ENCODE results near the gene DCAF8. TPM values are rescaled to one million over a fixed set of nuclear protein-coding genes. Genes with fewer than 3 reads are reported as not detected.

Gene DCAF8
- total and polyA plus RNA-seq, 3 donors from 2014 or later, result 127 to 240 (median 233) TPM

DNA sequence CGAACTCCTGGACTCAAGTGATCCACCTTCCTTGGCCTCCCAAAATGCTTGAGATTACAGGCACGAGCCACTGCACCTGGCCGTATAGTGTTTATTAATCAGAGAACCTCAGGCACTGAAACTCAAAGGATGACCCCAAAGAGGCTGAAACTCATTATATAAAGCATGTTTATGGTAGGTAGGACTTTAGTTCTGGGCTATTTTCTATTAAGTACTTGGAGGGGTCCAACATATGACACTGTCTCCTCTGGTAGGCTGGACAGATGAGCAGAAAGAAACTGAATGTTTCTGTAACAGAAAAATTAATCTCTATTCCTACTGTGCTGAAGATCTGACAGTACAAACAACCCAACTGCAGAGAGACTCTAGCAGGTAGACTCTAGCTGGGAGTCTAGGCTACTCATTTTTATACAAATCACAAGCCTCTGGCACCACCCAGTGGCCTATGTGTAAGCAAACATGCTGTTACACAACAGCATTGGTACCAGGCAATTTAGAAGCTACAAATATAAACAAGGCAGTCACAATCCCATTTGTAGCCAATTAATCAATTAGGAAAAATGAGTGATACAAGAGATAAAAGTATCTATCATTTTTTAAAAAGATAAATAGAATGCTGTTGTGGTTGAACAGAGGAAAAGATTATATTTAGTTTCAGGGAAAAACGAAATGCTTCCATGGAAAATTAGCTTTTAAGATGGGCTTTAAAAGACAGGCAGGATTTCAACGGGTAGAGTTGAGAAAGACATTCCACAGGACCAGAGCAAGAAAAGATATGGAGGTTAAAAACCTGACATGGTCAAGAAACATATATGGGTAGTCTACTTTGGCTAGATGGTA lies 10.4 kb downstream of the DCAF8 start:
- no peaks in the 10 kb centered on the region for H3K9me3 ChIP-seq
- 69 to 73% methylated on average over 5 of the region's 5 CpGs for WGBS, 2 donors
- peaks cover 12% of the 10 kb centered on the region for H3K4me1 ChIP-seq

DNA sequence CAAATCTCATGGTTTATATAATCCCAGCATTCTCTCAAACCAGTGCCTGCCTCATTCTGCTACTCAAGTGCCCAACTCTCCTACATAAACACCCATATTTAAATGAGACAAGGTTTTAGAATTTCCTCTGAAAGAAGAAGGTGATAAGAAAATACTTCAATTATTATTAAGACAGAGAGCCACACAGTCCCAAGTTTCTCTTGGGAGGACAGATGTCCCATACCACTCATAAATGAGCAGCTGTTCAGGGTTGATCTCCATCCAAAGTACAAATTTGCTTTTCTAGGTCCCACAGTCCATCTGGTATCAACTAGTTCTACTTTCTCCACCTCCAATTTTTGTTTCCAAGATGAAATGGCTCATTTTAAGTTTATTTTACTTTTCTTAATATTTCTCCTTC lies 11.3 kb downstream of the DCAF8 start:
- no peak for DNase-seq
- Histone ChIP-seq H3K4me1 (peaks cover 8% of the 10 kb centered on the region), H3K4me3 (no peak overlapping the region), H3K9me3 (no peaks in the 10 kb centered on the region), H3K27me3 (no peaks in the 10 kb centered on the region), H3K27ac (peak overlapping the region in 1 of 2 donors; percentile 3), H3K36me3 (ENCODE audit: low read depth, missing control alignments) (no peaks in the 10 kb centered on the region)
- intact Hi-C loops (cut with DNase I; ENCODE audit: low total_unique reads), result loop anchor here (5.0 kb wide), 1 partner anchor 149 kb away; no protein-coding TSS in a partner anchor
- TF ChIP-seq POLR2A (IDR thresholded peaks at IDR 0.05), result no peak
- TF ChIP-seq, protein P1, sequence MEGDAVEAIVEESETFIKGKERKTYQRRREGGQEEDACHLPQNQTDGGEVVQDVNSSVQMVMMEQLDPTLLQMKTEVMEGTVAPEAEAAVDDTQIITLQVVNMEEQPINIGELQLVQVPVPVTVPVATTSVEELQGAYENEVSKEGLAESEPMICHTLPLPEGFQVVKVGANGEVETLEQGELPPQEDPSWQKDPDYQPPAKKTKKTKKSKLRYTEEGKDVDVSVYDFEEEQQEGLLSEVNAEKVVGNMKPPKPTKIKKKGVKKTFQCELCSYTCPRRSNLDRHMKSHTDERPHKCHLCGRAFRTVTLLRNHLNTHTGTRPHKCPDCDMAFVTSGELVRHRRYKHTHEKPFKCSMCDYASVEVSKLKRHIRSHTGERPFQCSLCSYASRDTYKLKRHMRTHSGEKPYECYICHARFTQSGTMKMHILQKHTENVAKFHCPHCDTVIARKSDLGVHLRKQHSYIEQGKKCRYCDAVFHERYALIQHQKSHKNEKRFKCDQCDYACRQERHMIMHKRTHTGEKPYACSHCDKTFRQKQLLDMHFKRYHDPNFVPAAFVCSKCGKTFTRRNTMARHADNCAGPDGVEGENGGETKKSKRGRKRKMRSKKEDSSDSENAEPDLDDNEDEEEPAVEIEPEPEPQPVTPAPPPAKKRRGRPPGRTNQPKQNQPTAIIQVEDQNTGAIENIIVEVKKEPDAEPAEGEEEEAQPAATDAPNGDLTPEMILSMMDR (IDR thresholded peaks at IDR 0.05), result no peak

More for the DNA sequence above, 10.4 kb downstream of the DCAF8 start:
- TF ChIP-seq, protein P1 (IDR thresholded peaks at IDR 0.05), result peak; percentile 58 to 84 (median 77)
- no peak for TF ChIP-seq POLR2A (IDR thresholded peaks at IDR 0.05)
- no peaks in the 10 kb centered on the region for H3K27me3 ChIP-seq
- no peaks in the 10 kb centered on the region for H3K36me3 ChIP-seq (ENCODE audit: low read depth, missing control alignments)
- H3K27ac ChIP-seq, result peak overlapping the region in 1 of 2 donors; percentile 3
- H3K4me3 ChIP-seq, result no peak overlapping the region
- DNase-seq, result peak; percentile 83
- intact Hi-C loops (cut with DNase I; ENCODE audit: low total_unique reads), result loop anchor here (5.0 kb wide), 1 partner anchor 150 kb away; no protein-coding TSS in a partner anchor

DNA sequence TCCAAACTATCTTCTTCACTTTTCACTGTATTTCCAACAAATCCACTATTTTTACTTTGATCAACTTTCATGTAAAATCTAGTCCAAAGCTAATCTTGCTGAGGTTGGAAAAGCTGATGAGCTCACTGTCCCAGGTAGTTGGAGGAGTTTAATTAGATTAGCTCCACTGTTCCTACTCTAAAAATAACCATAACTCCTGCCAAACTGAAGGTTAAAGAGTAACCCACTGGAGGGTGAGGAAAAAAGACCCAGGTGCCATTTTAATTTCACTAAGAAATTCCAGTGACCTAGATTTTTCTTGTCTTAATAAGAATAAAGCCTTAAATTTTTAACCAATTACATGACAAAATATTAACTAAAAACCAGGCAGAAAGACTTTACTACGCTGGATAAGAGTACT lies 15.3 kb downstream of the DCAF8 start:
- H3K36me3 ChIP-seq (ENCODE audit: low read depth, missing control alignments), result no peaks in the 10 kb centered on the region

DNA sequence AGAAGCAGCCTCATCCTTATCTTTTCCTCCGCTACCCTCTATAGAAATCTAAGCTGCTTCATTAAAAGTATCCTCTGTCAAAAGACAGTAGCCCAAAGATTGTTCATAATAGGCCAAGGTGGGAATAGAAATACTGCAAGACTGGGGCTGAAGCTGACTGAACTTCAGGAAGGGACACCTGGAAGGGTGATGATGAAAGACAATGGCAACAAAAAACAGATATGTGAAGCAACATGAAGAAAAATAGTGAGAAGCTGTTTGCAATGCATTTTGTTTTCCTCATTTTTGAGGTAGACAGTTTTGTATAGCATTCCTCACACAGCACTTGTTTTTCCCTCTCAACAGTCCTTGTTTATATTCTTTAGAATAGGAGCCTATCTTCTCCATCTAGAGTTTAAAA lies 16.9 kb downstream of the DCAF8 start:
- WGBS, 2 donors, result 62 to 74% methylated on average over 1 of the region's 1 CpG
- intact Hi-C loops (cut with DNase I; ENCODE audit: low total_unique reads), result loop anchor here (10.0 kb wide), 1 partner anchor 51 kb away; the partner anchor contains the start of gene CASQ1

More for the DNA sequence above, 15.3 kb downstream of the DCAF8 start:
- no peaks in the 10 kb centered on the region for H3K9me3 ChIP-seq
- peaks cover 15% of the 10 kb centered on the region for H3K4me1 ChIP-seq
- intact Hi-C loops (cut with DNase I; ENCODE audit: low total_unique reads), result loop anchor here (10.0 kb wide), 1 partner anchor 52 kb away; the partner anchor contains the start of gene CASQ1
- TF ChIP-seq POLR2A (IDR thresholded peaks at IDR 0.05), result no peak
- TF ChIP-seq, protein P1 (IDR thresholded peaks at IDR 0.05), result no peak
- DNase-seq, result no peak
- WGBS, 2 donors, result 86 to 93% methylated on average over 1 of the region's 1 CpG
- no peak overlapping the region for H3K4me3 ChIP-seq
- no peaks in the 10 kb centered on the region for H3K27me3 ChIP-seq
- no peak overlapping the region for H3K27ac ChIP-seq

More for the DNA sequence above, 16.9 kb downstream of the DCAF8 start:
- no peak for DNase-seq
- TF ChIP-seq, protein P1 (IDR thresholded peaks at IDR 0.05), result no peak
- no peak for TF ChIP-seq POLR2A (IDR thresholded peaks at IDR 0.05)
- H3K9me3 ChIP-seq, result no peaks in the 10 kb centered on the region
- no peak overlapping the region for H3K4me3 ChIP-seq
- no peak overlapping the region for H3K27ac ChIP-seq
- peaks cover 10% of the 10 kb centered on the region for H3K4me1 ChIP-seq
- H3K27me3 ChIP-seq, result no peaks in the 10 kb centered on the region
- H3K36me3 ChIP-seq (ENCODE audit: low read depth, missing control alignments), result no peaks in the 10 kb centered on the region
